ENCODE data around the gene HAND2. TPM values are rescaled to one million over a fixed set of nuclear protein-coding genes. Genes with fewer than 3 reads are reported as not detected.
A peak's percentile ranks its signal among the peaks of the same experiment; 100 is the strongest.

The HAND2 gene
- total and polyA plus RNA-seq, 2 of the 8 experiments (the other 6 are each of a cell fraction or from before 2014, with no cell fraction given) = 0.05 TPM; not detected in 1

DNA sequence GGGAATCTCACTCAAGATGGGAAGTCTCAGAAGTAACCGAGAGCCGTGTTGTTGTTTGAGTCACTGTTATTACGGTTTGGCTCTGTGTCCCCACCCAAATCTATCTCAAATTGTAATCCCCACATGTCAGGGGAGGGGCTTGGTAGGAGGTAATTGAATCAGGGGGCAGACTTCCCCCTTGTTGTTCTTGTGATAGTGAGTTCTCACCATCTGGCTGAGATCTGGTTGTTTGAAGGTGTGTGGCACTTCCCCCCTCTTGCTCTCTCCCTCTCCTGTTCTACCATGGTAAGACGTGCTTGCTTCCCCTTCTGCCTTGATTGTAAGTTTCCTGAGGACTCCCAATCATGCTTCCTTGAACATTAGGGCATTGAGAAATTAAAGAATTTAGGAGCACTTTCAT, 37.0 kb downstream of the HAND2 start:
- H2BK120ac ChIP-seq (replicated peaks; ENCODE audit: low read depth, low read length) = no peak overlapping the region
- no peaks in the 10 kb centered on the region for H3K9me3 ChIP-seq (ENCODE audit: insufficient read depth in 2 of 2, low read depth in 1 of 2, low read length in 1 of 2)
- no peak overlapping the region for H4K5ac ChIP-seq (ENCODE audit: insufficient read length, low read depth, low read length)
- H3K36me3 ChIP-seq (ENCODE audit: control insufficient read depth in 2 of 4, insufficient read depth in 4 of 4, low read length in 3 of 4) = no peaks in the 10 kb centered on the region
- no peak overlapping the region for H3K18ac ChIP-seq (ENCODE audit: extremely low read depth, low read length)
- H3K79me2 ChIP-seq (ENCODE audit: control insufficient read depth in 1 of 2, insufficient read depth in 2 of 2, low read length in 2 of 2) = no peaks in the 10 kb centered on the region
- H3K23ac ChIP-seq (ENCODE audit: insufficient read length) = no peak overlapping the region
- no peak overlapping the region for H4K91ac ChIP-seq (replicated peaks; ENCODE audit: insufficient read length, low read length)
- no peak overlapping the region for H2BK5ac ChIP-seq (ENCODE audit: low read depth, low read length)
- H3K9ac ChIP-seq (replicated peaks in 1 of 4; ENCODE audit: extremely low read depth in 1 of 4, low read depth in 3 of 4, low read length in 3 of 4) = no peak overlapping the region
- no peak overlapping the region for H3K27ac ChIP-seq (ENCODE audit: low read depth, low read length)
- POLR2A ChIA-PET (ENCODE audit: partially characterized antibody) = no interaction called here
- H3K14ac ChIP-seq (ENCODE audit: insufficient read length) = no peak overlapping the region
- no peaks in the 10 kb centered on the region for H3K79me1 ChIP-seq (ENCODE audit: low read depth, low read length)
- no peak overlapping the region for H2AFZ ChIP-seq (ENCODE audit: low read length)
- CTCF ChIA-PET (ENCODE audit: partially characterized antibody) = interaction anchor here (0.6 kb wide), 1 partner anchor 72 kb away, joined by 3 read pairs; no protein-coding TSS in a partner anchor
- H3K27me3 ChIP-seq (replicated peaks in 1 of 4; ENCODE audit: control insufficient read depth in 3 of 4, extremely low read depth in 1 of 4, insufficient read depth in 3 of 4, low read length in 3 of 4) = peaks cover 1 to 28% (median 19%) of the 10 kb centered on the region in 4 experiments
- no peaks in the 10 kb centered on the region for H4K20me1 ChIP-seq (replicated peaks in 1 of 2; ENCODE audit: control insufficient read depth in 1 of 2, insufficient read depth in 2 of 2, low read length in 2 of 2)
- no peak for FAIRE-seq
- WGBS, 2 experiments (ENCODE audit: extremely low coverage in 1 of 2, insufficient coverage in 1 of 2, insufficient read length in 1 of 2, insufficient replicate concordance in 2 of 2, low coverage in 1 of 2, low lambda C conversion rate in 2 of 2, missing lambda C conversion rate in 1 of 2) = 89% methylated on average over 4 of the region's 4 CpGs; no CpG with 5 or more reads in 1 of the 2 experiments
- peaks cover 4% of the 10 kb centered on the region; the same call in 1 of the 2 replicates for H3K23me2 ChIP-seq (ENCODE audit: low read depth, low read length)
- no peak overlapping the region for H3K4me3 ChIP-seq (ENCODE audit: extremely low read depth in 1 of 4, insufficient read depth in 2 of 4, low read depth in 3 of 4, low read length in 4 of 4)
- no peak for TF ChIP-seq PHF8 (conservative IDR thresholded peaks at IDR 0.05; ENCODE audit: low read depth, low read length)
- TF ChIP-seq, protein P1, sequence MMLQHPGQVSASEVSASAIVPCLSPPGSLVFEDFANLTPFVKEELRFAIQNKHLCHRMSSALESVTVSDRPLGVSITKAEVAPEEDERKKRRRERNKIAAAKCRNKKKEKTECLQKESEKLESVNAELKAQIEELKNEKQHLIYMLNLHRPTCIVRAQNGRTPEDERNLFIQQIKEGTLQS (IDR thresholded peaks at IDR 0.05; ENCODE audit: insufficient read depth, low read depth, low read length) = no peak
- 0 out of 2 replicates have a peak overlapping the region, but pooled peaks have one; percentile 22 for H2BK12ac ChIP-seq (ENCODE audit: low read depth, low read length)
- DNase-seq (ENCODE audit: low read depth in 1 of 2, low spot score in 2 of 2) = no peak
- peaks cover 0 to 16% (median 4%) of the 10 kb centered on the region in 4 experiments; a peak in 6 of 7 replicates for H3K4me1 ChIP-seq (replicated peaks in 1 of 4; ENCODE audit: control insufficient read depth in 3 of 4, insufficient read depth in 4 of 4, low read length in 3 of 4)
- H3K4me2 ChIP-seq (ENCODE audit: insufficient read depth in 1 of 2, low read depth in 2 of 2, low read length in 2 of 2) = no peak overlapping the region
- H2BK15ac ChIP-seq (ENCODE audit: low read length) = no peak overlapping the region
- H2BK20ac ChIP-seq (ENCODE audit: low read length) = no peak overlapping the region
- H3K4ac ChIP-seq (replicated peaks; ENCODE audit: insufficient read length, low read depth, low read length) = no peak overlapping the region
- H3K56ac ChIP-seq (replicated peaks; ENCODE audit: insufficient read length, low read depth, low read length) = no peak overlapping the region
- H4K8ac ChIP-seq (ENCODE audit: extremely low read depth, insufficient read depth, low read length) = no peak overlapping the region
- peak overlapping the region; percentile 29; the same call in 1 of the 2 replicates for H2AK5ac ChIP-seq (ENCODE audit: low read depth, low read length)
